Vagina (tissue), 2 donors: ENCODE results near the gene GTPBP1. TPM values are rescaled to one million over a fixed set of nuclear protein-coding genes. Genes with fewer than 3 reads are reported as not detected.

Source experiments
- DNase-seq, 2 donors: peaks; one replicate each; pipeline ENCODE4 v3.0.0-alpha.2; 2017; ENCODE audit errors: extremely low spot score in 2 of 2
- H3K27ac ChIP-seq: fragments of 200-600 bp; sonication (generic); one replicate; pipeline ENCODE4 v1.5.1; 2019
- H3K27me3 ChIP-seq: fragments of 200-600 bp; sonication (generic); one replicate; pipeline ENCODE4 v1.5.1; 2019
- H3K36me3 ChIP-seq, 2 donors: fragments of 200-600 bp; sonication (generic); one replicate each; pipeline ENCODE4 v1.5.1; 2017 to 2019
- H3K4me1 ChIP-seq: fragments of 200-600 bp; sonication (generic); one replicate; pipeline ENCODE4 v1.5.1; 2019
- H3K4me3 ChIP-seq, 2 donors: fragments of 200-600 bp; sonication (generic); 1 replicate in 1 of 2; 2 replicates in 1 of 2; pipeline ENCODE4 v1.5.1; 2016 to 2019
- H3K9me3 ChIP-seq: fragments of 200-600 bp; sonication (generic); one replicate; pipeline ENCODE4 v1.5.1; 2019
- POLR2A ChIP-seq, 2 donors: fragments of 450-650 bp; IDR thresholded peaks; one replicate each; pipeline ENCODE4 v1.6.1; 2017; ENCODE audit warnings: antibody characterized with exemption in 2 of 2, mild to moderate bottlenecking in 2 of 2, moderate library complexity in 2 of 2
- POLR2AphosphoS5 ChIP-seq, 2 donors: sonication (generic); formaldehyde crosslinking; IDR thresholded peaks; one replicate each; pipeline ENCODE4 v1.9.0; 2017; ENCODE audit warnings: antibody characterized with exemption in 2 of 2, mild to moderate bottlenecking in 2 of 2, low read depth in 1 of 2; ENCODE audit not compliant: insufficient read depth in 1 of 2
- intact Hi-C: fragments of 100-400 bp; cut with DNase I; formaldehyde crosslinking; loops from one replicate; pipeline ENCODE4 v1.15.1; 2023
- total RNA-seq: library from RNA; depleted of rRNA; stranded (reverse); fragments of >200 nt; gene quantifications from one replicate; pipeline ENCODE4 v1.2.3, GENCODE V29; 2016
- TF ChIP-seq, protein P1 (sequence below), 3 experiments: fragments of 450-650 bp in 2 of 3; fragments of 200-600 bp in 1 of 3; sonication (generic) in 1 of 3; IDR thresholded peaks; one replicate each; pipeline ENCODE4 v1.5.1; 2017 to 2019; ENCODE audit warnings: antibody characterized with exemption in 3 of 3, mild to moderate bottlenecking in 2 of 3, moderate library complexity in 2 of 3

GTPBP1 gene
- total RNA-seq, 1 donor from 2014 or later, result 69.5 TPM

- Histone ChIP-seq H3K27ac (peak overlapping the region; percentile 97), H3K9me3 (no peaks in the 10 kb centered on the region), H3K27me3 (no peaks in the 10 kb centered on the region), H3K4me1 (peaks cover 53% of the 10 kb centered on the region), H3K4me3 (peak overlapping the region; percentile 69 to 94), H3K36me3 (peaks cover 4 to 23% of the 10 kb centered on the region in 2 donors)
- peak in 1 of 2 donors; percentile 93 for DNase-seq
- TF ChIP-seq, protein P1, sequence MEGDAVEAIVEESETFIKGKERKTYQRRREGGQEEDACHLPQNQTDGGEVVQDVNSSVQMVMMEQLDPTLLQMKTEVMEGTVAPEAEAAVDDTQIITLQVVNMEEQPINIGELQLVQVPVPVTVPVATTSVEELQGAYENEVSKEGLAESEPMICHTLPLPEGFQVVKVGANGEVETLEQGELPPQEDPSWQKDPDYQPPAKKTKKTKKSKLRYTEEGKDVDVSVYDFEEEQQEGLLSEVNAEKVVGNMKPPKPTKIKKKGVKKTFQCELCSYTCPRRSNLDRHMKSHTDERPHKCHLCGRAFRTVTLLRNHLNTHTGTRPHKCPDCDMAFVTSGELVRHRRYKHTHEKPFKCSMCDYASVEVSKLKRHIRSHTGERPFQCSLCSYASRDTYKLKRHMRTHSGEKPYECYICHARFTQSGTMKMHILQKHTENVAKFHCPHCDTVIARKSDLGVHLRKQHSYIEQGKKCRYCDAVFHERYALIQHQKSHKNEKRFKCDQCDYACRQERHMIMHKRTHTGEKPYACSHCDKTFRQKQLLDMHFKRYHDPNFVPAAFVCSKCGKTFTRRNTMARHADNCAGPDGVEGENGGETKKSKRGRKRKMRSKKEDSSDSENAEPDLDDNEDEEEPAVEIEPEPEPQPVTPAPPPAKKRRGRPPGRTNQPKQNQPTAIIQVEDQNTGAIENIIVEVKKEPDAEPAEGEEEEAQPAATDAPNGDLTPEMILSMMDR (IDR thresholded peaks at IDR 0.05), result no peak
- TF ChIP-seq POLR2A (IDR thresholded peaks at IDR 0.05) (peak in 1 of 2 donors; percentile 29), POLR2AphosphoS5 (IDR thresholded peaks at IDR 0.05; ENCODE audit: insufficient read depth in 1 of 2, low read depth in 1 of 2) (peak; percentile 59 to 92)
- intact Hi-C loops, result no loop called here
Observed at GRCh38 chr22:38755155-38755910, 49.6 kb downstream of the GTPBP1 start.

- peaks cover 0 to 16% of the 10 kb centered on the region in 2 donors for H3K36me3 ChIP-seq
- intact Hi-C loops, result no loop called here
- TF ChIP-seq, protein P1 (IDR thresholded peaks at IDR 0.05), result no peak
- TF ChIP-seq POLR2AphosphoS5 (IDR thresholded peaks at IDR 0.05; ENCODE audit: insufficient read depth in 1 of 2, low read depth in 1 of 2) (peak in 1 of 2 donors; percentile 77), POLR2A (IDR thresholded peaks at IDR 0.05) (peak in 1 of 2 donors; percentile 25)
- DNase-seq, result peak in 1 of 2 donors; percentile 93
- H3K27ac ChIP-seq, result peak within 1 kb of the TSS; percentile 97
- peak within 1 kb of the TSS; percentile 69 to 94 for H3K4me3 ChIP-seq
- no peaks in the 10 kb centered on the region for H3K27me3 ChIP-seq
- no peaks in the 10 kb centered on the region for H3K9me3 ChIP-seq
- peaks cover 47% of the 10 kb centered on the region for H3K4me1 ChIP-seq
Observed at GRCh38 chr22:38755911-38756532, 50.3 kb downstream of the GTPBP1 start, which contains the start of gene SUN2. Gene SUN2 (minus strand): TSS chr22:38755998. CDS start chr22:38752628, 3,370 bp downstream.

GRCh38 chr22:38756711-38757463 is 51.1 kb downstream of the GTPBP1 start:
- H3K4me3 ChIP-seq, result peak overlapping the region; percentile 69 to 94
- TF ChIP-seq POLR2A (IDR thresholded peaks at IDR 0.05), result no peak
- TF ChIP-seq POLR2AphosphoS5 (IDR thresholded peaks at IDR 0.05; ENCODE audit: insufficient read depth in 1 of 2, low read depth in 1 of 2), result no peak
- TF ChIP-seq, protein P1 (IDR thresholded peaks at IDR 0.05), result no peak

DNA sequence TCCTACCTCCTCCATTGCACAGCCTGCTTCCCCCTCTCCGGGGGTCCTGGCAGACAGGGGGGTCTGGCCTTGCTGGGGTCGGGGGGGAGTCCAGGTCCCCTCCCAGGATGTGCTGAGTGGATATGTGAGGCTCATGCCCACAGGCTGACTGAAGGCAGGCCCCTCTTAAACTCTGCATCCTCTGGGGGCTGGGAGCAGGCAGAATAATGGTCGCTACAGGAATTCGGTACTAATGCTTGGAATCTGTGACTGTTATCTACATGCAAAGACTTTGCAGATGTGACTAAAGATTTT is 51.7 kb downstream of the GTPBP1 start:
- no peak for DNase-seq
- Histone ChIP-seq H3K4me3 (no peak overlapping the region), H3K4me1 (peaks cover 33% of the 10 kb centered on the region), H3K27me3 (no peaks in the 10 kb centered on the region), H3K36me3 (peaks cover 0 to 3% of the 10 kb centered on the region in 2 donors), H3K27ac (peak overlapping the region; percentile 97), H3K9me3 (no peaks in the 10 kb centered on the region)
- no peak for TF ChIP-seq POLR2A (IDR thresholded peaks at IDR 0.05)
- no peak for TF ChIP-seq POLR2AphosphoS5 (IDR thresholded peaks at IDR 0.05; ENCODE audit: insufficient read depth in 1 of 2, low read depth in 1 of 2)
- TF ChIP-seq, protein P1 (IDR thresholded peaks at IDR 0.05), result no peak
- intact Hi-C loops, result no loop called here

More at GRCh38 chr22:38756711-38757463, 51.1 kb downstream of the GTPBP1 start:
- Histone ChIP-seq H3K9me3 (no peaks in the 10 kb centered on the region), H3K4me1 (peaks cover 38% of the 10 kb centered on the region), H3K27me3 (no peaks in the 10 kb centered on the region), H3K27ac (peak overlapping the region; percentile 97), H3K36me3 (peaks cover 0 to 8% of the 10 kb centered on the region in 2 donors)
- no peak for DNase-seq
- intact Hi-C loops, result no loop called here
